NCI-H1092 treated with DMSO at 0.1 percent for 48 hours (cell line): ENCODE data around the gene NACA.
A peak's percentile ranks its signal among the peaks of the same experiment; 100 is the strongest.
"Not testable (repeated sequence)": the region's sequence is repeated elsewhere in the genome, so short reads cannot be mapped to it uniquely, and the experiment has no call there.

Experiments used
- DNase-seq: peaks from one replicate; lab custom pipeline; 2025; lab: John Stamatoyannopoulos, UW

The NACA gene

GRCh38 chr12:56723889-56724700 lies 1.0 kb downstream of the NACA start:
- DNase-seq: no peak

GRCh38 chr12:56723352-56723751 lies 1.7 kb downstream of the NACA start:
- DNase-seq: no peak

GRCh38 chr12:56722832-56723231 lies 2.3 kb downstream of the NACA start:
- no peak for DNase-seq

- DNase-seq: no peak
Measured at GRCh38 chr12:56721721-56722120, 3.4 kb downstream of the NACA start.

- DNase-seq: no peak
Measured at GRCh38 chr12:56721216-56721615, 3.9 kb downstream of the NACA start.

GRCh38 chr12:56720731-56721151 lies 4.4 kb downstream of the NACA start:
- DNase-seq: no peak

GRCh38 chr12:56719056-56719455 lies 6.0 kb downstream of the NACA start:
- no peak for DNase-seq

- no peak for DNase-seq
Measured at GRCh38 chr12:56718636-56719035, 6.5 kb downstream of the NACA start.

- DNase-seq: no peak
Measured at GRCh38 chr12:56718149-56718548, 7.0 kb downstream of the NACA start.

- DNase-seq: no peak
Measured at GRCh38 chr12:56716933-56717880, 7.9 kb downstream of the NACA start.

- no peak for DNase-seq
Measured at GRCh38 chr12:56716458-56716857, 8.6 kb downstream of the NACA start.

GRCh38 chr12:56715798-56716197 lies 9.3 kb downstream of the NACA start:
- DNase-seq: no peak

GRCh38 chr12:56714431-56714929 lies 10.6 kb downstream of the NACA start:
- DNase-seq: no peak

- DNase-seq: no peak
Measured at GRCh38 chr12:56713345-56713744, 11.8 kb downstream of the NACA start.

GRCh38 chr12:56709759-56710376 lies 15.2 kb downstream of the NACA start:
- no peak for DNase-seq

GRCh38 chr12:56704522-56704921 lies 20.6 kb downstream of the NACA start:
- DNase-seq: not testable (repeated sequence)

- DNase-seq: no peak
Measured at GRCh38 chr12:56699020-56699661, 26.0 kb downstream of the NACA start.

- DNase-seq: no peak
Measured at GRCh38 chr12:56695327-56696101, 29.6 kb downstream of the NACA start.

- no peak for DNase-seq
Measured at GRCh38 chr12:56694161-56694560, 30.9 kb downstream of the NACA start.

GRCh38 chr12:56688846-56689109 lies 36.3 kb downstream of the NACA start:
- DNase-seq: no peak

- DNase-seq: peak; percentile 95
Measured at GRCh38 chr12:56688129-56688845, 36.8 kb downstream of the NACA start, which contains the start of gene PTGES3. TSS of gene PTGES3 (minus strand) at chr12:56688284. CDS start at chr12:56687999, 285 bp downstream.
